Osteoblast (primary cell): Measurements from ENCODE around the gene SUSD4. TPM values are rescaled to one million over a fixed set of nuclear protein-coding genes. Genes with fewer than 3 reads are reported as not detected.
"Not testable (repeated sequence)": the region's sequence is repeated elsewhere in the genome, so short reads cannot be mapped to it uniquely, and the experiment has no call there.

ENCODE experiments used
- DNase-seq: peaks from one replicate; pipeline ENCODE4 v3.0.0; 2011; ENCODE audit warnings: low spot score, mixed read lengths; ENCODE audit not compliant: insufficient read length; ENCODE audit errors: missing footprints
- H2AFZ ChIP-seq: 2 replicates; pipeline ENCODE4 v1.6.0; 2011; ENCODE audit warnings: mild to moderate bottlenecking, low read length
- H3K27ac ChIP-seq: 2 replicates; pipeline ENCODE4 v1.5.1; 2011; ENCODE audit warnings: mild to moderate bottlenecking, low read depth, low read length, moderate library complexity
- H3K27me3 ChIP-seq: 2 replicates; pipeline ENCODE4 v1.6.0; 2012; ENCODE audit warnings: mild to moderate bottlenecking, control low read depth, inconsistent platforms, low read length, moderate library complexity; ENCODE audit not compliant: insufficient read depth
- H3K36me3 ChIP-seq: 2 replicates; pipeline ENCODE4 v1.5.1; 2011; ENCODE audit warnings: mild to moderate bottlenecking, low read length, control low read depth, moderate library complexity; ENCODE audit not compliant: insufficient read depth
- H3K4me1 ChIP-seq: 2 replicates; pipeline ENCODE4 v1.5.1; 2011; ENCODE audit warnings: mild to moderate bottlenecking, low read length, control low read depth, moderate library complexity; ENCODE audit not compliant: insufficient read depth
- H3K4me2 ChIP-seq: 2 replicates; pipeline ENCODE4 v1.6.0; 2011; ENCODE audit warnings: mild to moderate bottlenecking, low read length; ENCODE audit not compliant: insufficient read depth
- H3K4me3 ChIP-seq: fragments of 200-600 bp; sonication (generic); 3 replicates; pipeline ENCODE4 v1.5.1; 2012; ENCODE audit warnings: mild to moderate bottlenecking, low read length, inconsistent platforms; ENCODE audit not compliant: insufficient read depth
- H3K79me2 ChIP-seq: 2 replicates; pipeline ENCODE4 v1.6.0; 2012; ENCODE audit warnings: mild to moderate bottlenecking, low read length, control low read depth, inconsistent platforms; ENCODE audit not compliant: insufficient read depth
- H3K9me3 ChIP-seq: 2 replicates; pipeline ENCODE4 v1.5.1; 2011; ENCODE audit warnings: low read depth, low read length, control low read depth
- H4K20me1 ChIP-seq: 2 replicates; pipeline ENCODE4 v1.6.0; 2012; ENCODE audit warnings: mild to moderate bottlenecking, low read length, control low read depth; ENCODE audit not compliant: insufficient read depth
- CTCF ChIP-seq: IDR thresholded peaks from 2 replicates; pipeline ENCODE4 v1.5.1; 2011; ENCODE audit warnings: mild to moderate bottlenecking, low read depth, low read length, moderate library complexity; ENCODE audit errors: extremely low read depth
- total RNA-seq: library from RNA; depleted of rRNA; stranded (reverse); fragments of >200 nt; gene quantifications from 2 replicates; pipeline ENCODE4 v1.2.3, GENCODE V29; 2012

SUSD4 gene
- total RNA-seq, 1 donor = not detected

GRCh38 chr1:223401873-223402789 lies 38.2 kb upstream of the SUSD4 start:
- H3K4me1 ChIP-seq = peaks cover 19% of the 10 kb centered on the region
- no peaks in the 10 kb centered on the region for H3K27me3 ChIP-seq
- H3K4me2 ChIP-seq = peak overlapping the region; percentile 4
- no peaks in the 10 kb centered on the region for H3K36me3 ChIP-seq
- peak overlapping the region; percentile 48 for H3K27ac ChIP-seq
- H2AFZ ChIP-seq = peak overlapping the region; percentile 68
- no peak for TF ChIP-seq CTCF
- H3K9me3 ChIP-seq = no peaks in the 10 kb centered on the region
- DNase-seq = peak; percentile 93
- no peak overlapping the region for H3K4me3 ChIP-seq
- H3K79me2 ChIP-seq = no peaks in the 10 kb centered on the region
- H4K20me1 ChIP-seq = no peaks in the 10 kb centered on the region

- H3K4me3 ChIP-seq, H3K9me3 ChIP-seq, H3K27me3 ChIP-seq, H3K79me2 ChIP-seq, H4K20me1 ChIP-seq, H2AFZ ChIP-seq, H3K36me3 ChIP-seq, H3K4me2 ChIP-seq, DNase-seq, H3K27ac ChIP-seq: not testable (repeated sequence)
- peaks cover 19% of the 10 kb centered on the region for H3K4me1 ChIP-seq
Observed at GRCh38 chr1:223399393-223399792, 35.4 kb upstream of the SUSD4 start.

GRCh38 chr1:223394706-223395105 lies 30.7 kb upstream of the SUSD4 start:
- no peaks in the 10 kb centered on the region for H3K36me3 ChIP-seq

DNA sequence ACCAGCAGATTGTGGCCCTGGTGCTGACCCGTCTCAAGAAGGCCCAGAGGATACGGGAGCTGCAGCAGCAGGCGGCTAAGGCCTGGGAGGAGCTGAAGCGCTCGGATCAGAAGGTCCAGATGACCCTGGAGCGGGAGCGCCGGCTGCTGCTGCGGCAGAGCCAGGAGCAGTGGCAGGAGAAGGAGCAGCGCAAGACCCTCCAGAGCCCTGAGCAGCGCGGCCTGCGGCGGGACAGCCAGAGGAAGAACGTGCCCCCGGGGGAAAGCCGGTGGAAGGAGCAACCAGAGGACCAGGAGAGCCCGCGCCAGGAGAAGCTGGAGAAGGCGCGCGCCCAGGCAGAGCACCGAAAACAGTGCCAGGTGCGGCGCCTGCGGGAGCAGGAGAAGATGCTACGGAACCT lies 30.3 kb upstream of the SUSD4 start:
- Histone ChIP-seq H3K27me3 (peaks cover 44% of the 10 kb centered on the region), H3K9me3 (no peaks in the 10 kb centered on the region), H3K27ac (no peak overlapping the region), H3K36me3 (no peaks in the 10 kb centered on the region), H3K4me3 (no peak overlapping the region), H3K4me2 (no peak overlapping the region), H3K4me1 (no peaks in the 10 kb centered on the region), H2AFZ (no peak overlapping the region), H3K79me2 (no peaks in the 10 kb centered on the region), H4K20me1 (no peaks in the 10 kb centered on the region)
- peak; percentile 36 for DNase-seq
- TF ChIP-seq CTCF = no peak

More at GRCh38 chr1:223394706-223395105, 30.7 kb upstream of the SUSD4 start:
- no peak overlapping the region for H3K4me3 ChIP-seq
- H3K4me1 ChIP-seq = no peaks in the 10 kb centered on the region
- no peaks in the 10 kb centered on the region for H4K20me1 ChIP-seq
- no peak overlapping the region for H2AFZ ChIP-seq
- H3K27me3 ChIP-seq = peaks cover 40% of the 10 kb centered on the region
- H3K79me2 ChIP-seq = no peaks in the 10 kb centered on the region
- no peak for DNase-seq
- no peak overlapping the region for H3K27ac ChIP-seq
- no peak for TF ChIP-seq CTCF
- H3K4me2 ChIP-seq = no peak overlapping the region
- H3K9me3 ChIP-seq = no peaks in the 10 kb centered on the region
